Small intestine (tissue), 7 donors: ENCODE results near the gene KLHL21. TPM values are rescaled to one million over a fixed set of nuclear protein-coding genes. Genes with fewer than 3 reads are reported as not detected.

Experiments used
- DNase-seq, 2 donors: peaks; one replicate each; pipeline versions ENCODE4 v3.0.0 to v3.0.0-alpha.2; 2013
- FAIRE-seq: peaks from 2 replicates; lab custom pipeline; 2012; peaks lifted over from hg19 to GRCh38; lab: Jason Lieb, UNC
- H3K27ac ChIP-seq, 3 donors: one replicate each; pipeline ENCODE4 v1.5.1; 2013; ENCODE audit warnings: low read length in 2 of 3, mild to moderate bottlenecking in 2 of 3, control low read depth in 1 of 3, inconsistent platforms in 1 of 3, low read depth in 1 of 3, moderate library complexity in 1 of 3
- H3K27me3 ChIP-seq, 3 donors: one replicate each; pipeline ENCODE4 v1.6.1; 2013; ENCODE audit warnings: low read length in 3 of 3, inconsistent platforms in 1 of 3; ENCODE audit not compliant: control insufficient read depth in 3 of 3, insufficient read depth in 3 of 3
- H3K36me3 ChIP-seq, 3 donors: one replicate each; pipeline ENCODE4 v1.6.1; 2013; ENCODE audit warnings: low read length in 3 of 3, inconsistent platforms in 1 of 3, low read depth in 1 of 3, mild to moderate bottlenecking in 1 of 3, moderate library complexity in 1 of 3; ENCODE audit not compliant: control insufficient read depth in 3 of 3, insufficient read depth in 2 of 3
- H3K4me1 ChIP-seq, 3 donors: one replicate each; pipeline ENCODE4 v1.6.1; 2013; ENCODE audit warnings: low read length in 2 of 3, inconsistent platforms in 1 of 3, low read depth in 1 of 3, mild to moderate bottlenecking in 1 of 3, moderate library complexity in 1 of 3; ENCODE audit not compliant: control insufficient read depth in 3 of 3, insufficient read depth in 2 of 3
- H3K4me3 ChIP-seq, 3 donors: one replicate each; pipeline ENCODE4 v1.5.1; 2013; ENCODE audit warnings: low read length in 3 of 3, control low read depth in 1 of 3, inconsistent platforms in 1 of 3, low read depth in 1 of 3, mild to moderate bottlenecking in 1 of 3, moderate library complexity in 1 of 3
- H3K9me3 ChIP-seq, 2 donors: one replicate each; pipeline ENCODE4 v1.6.1; 2013; ENCODE audit warnings: low read depth in 1 of 2, low read length in 1 of 2; ENCODE audit not compliant: control insufficient read depth in 2 of 2, insufficient read depth in 1 of 2
- WGBS, 3 donors: extraction: QIAGEN DNeasy Blood & Tissue Kit; methylation state at CpG; one replicate each; pipeline ENCODE4 v1.1.7; 2013; 5-methylcytosine and 5-hydroxymethylcytosine counted together
- polyA plus RNA-seq, 4 donors: library from polyadenylated mRNA; stranded (reverse) in 3 of 4; unstranded in 1 of 4; fragments of 200-250 nt in 3 of 4; fragments of 120-200 nt in 1 of 4; gene quantifications; one replicate each; pipeline versions ENCODE4 v1.2.1 to v1.2.3, GENCODE V29; 2013
- donor health status: healthy with polysubstance abuse.
- donor health status: control.
- donor health status: control.
- donor health status: Bipolar disorder and iron deficiency.
- donor health status: healthy.

Gene KLHL21
- polyA plus RNA-seq, 4 donors = 3.1 to 10.5 (median 6.4) TPM

GRCh38 chr1:6578624-6579373 is 23.9 kb downstream of the KLHL21 start:
- H3K4me1 ChIP-seq = peaks cover 4 to 30% (median 10%) of the 10 kb centered on the region in 3 donors
- FAIRE-seq (no peak), DNase-seq (no peak)
- no peaks in the 10 kb centered on the region for H3K27me3 ChIP-seq
- H3K36me3 ChIP-seq = peaks cover 0 to 13% (median 0%) of the 10 kb centered on the region in 3 donors
- H3K27ac ChIP-seq = peak overlapping the region in 2 of 3 donors; percentile 82 to 83
- H3K4me3 ChIP-seq = peak overlapping the region in 1 of 3 donors; percentile 79
- no peaks in the 10 kb centered on the region for H3K9me3 ChIP-seq
- WGBS, 3 donors = 86 to 92% (median 90%) methylated on average over 14 of the region's 14 CpGs

- no peaks in the 10 kb centered on the region for H3K27me3 ChIP-seq
- H3K4me3 ChIP-seq = no peak overlapping the region
- peaks cover 4 to 29% (median 10%) of the 10 kb centered on the region in 3 donors for H3K4me1 ChIP-seq
- H3K36me3 ChIP-seq = peaks cover 0 to 13% (median 0%) of the 10 kb centered on the region in 3 donors
- whole genome bisulfite sequencing, 3 donors = 73 to 89% (median 78%) methylated on average over 6 of the region's 6 CpGs
- FAIRE-seq (no peak), DNase-seq (no peak)
- H3K27ac ChIP-seq = no peak overlapping the region
- H3K9me3 ChIP-seq = no peaks in the 10 kb centered on the region
Observed at GRCh38 chr1:6577831-6578525, 24.7 kb downstream of the KLHL21 start.

- peaks cover 0 to 6% of the 10 kb centered on the region in 2 donors for H3K9me3 ChIP-seq
- no peak overlapping the region for H3K4me3 ChIP-seq
- no peaks in the 10 kb centered on the region for H3K36me3 ChIP-seq
- H3K4me1 ChIP-seq = peaks cover 0 to 6% (median 0%) of the 10 kb centered on the region in 3 donors
- H3K27ac ChIP-seq = no peak overlapping the region
- H3K27me3 ChIP-seq = peaks cover 0 to 2% (median 0%) of the 10 kb centered on the region in 3 donors
- DNase-seq = no peak
- WGBS, 3 donors = 79 to 83% (median 80%) methylated on average over 14 of the region's 14 CpGs
- no peak for FAIRE-seq
Observed at GRCh38 chr1:6574818-6575217, 27.9 kb downstream of the KLHL21 start.

- FAIRE-seq (no peak), DNase-seq (no peak)
- H3K9me3 ChIP-seq = peaks cover 0 to 6% of the 10 kb centered on the region in 2 donors
- H3K27me3 ChIP-seq = peaks cover 0 to 2% (median 0%) of the 10 kb centered on the region in 3 donors
- WGBS, 3 donors = 78 to 86% (median 79%) methylated on average over 8 of the region's 8 CpGs
- no peak overlapping the region for H3K27ac ChIP-seq
- H3K4me1 ChIP-seq = peaks cover 0 to 2% (median 0%) of the 10 kb centered on the region in 3 donors
- no peak overlapping the region for H3K4me3 ChIP-seq
- H3K36me3 ChIP-seq = no peaks in the 10 kb centered on the region
Observed at GRCh38 chr1:6574025-6574620, 28.5 kb downstream of the KLHL21 start.

- no peak overlapping the region for H3K27ac ChIP-seq
- H3K36me3 ChIP-seq = no peaks in the 10 kb centered on the region
- no peak for FAIRE-seq
- WGBS, 3 donors = 68 to 77% (median 77%) methylated on average over 12 of the region's 12 CpGs
- no peaks in the 10 kb centered on the region for H3K4me1 ChIP-seq
- H3K27me3 ChIP-seq = peaks cover 0 to 2% (median 0%) of the 10 kb centered on the region in 3 donors
- peaks cover 0 to 6% of the 10 kb centered on the region in 2 donors for H3K9me3 ChIP-seq
- H3K4me3 ChIP-seq = no peak overlapping the region
- no peak for DNase-seq
Observed at GRCh38 chr1:6572653-6573383, 29.9 kb downstream of the KLHL21 start.

GRCh38 chr1:6570987-6571386 is 31.7 kb downstream of the KLHL21 start:
- peaks cover 0 to 6% of the 10 kb centered on the region in 2 donors for H3K9me3 ChIP-seq
- H3K4me1 ChIP-seq = no peaks in the 10 kb centered on the region
- DNase-seq = no peak
- H3K27ac ChIP-seq = no peak overlapping the region
- FAIRE-seq = no peak
- H3K4me3 ChIP-seq = no peak overlapping the region
- 64 to 78% (median 78%) methylated on average over 4 to 5 of the region's 5 CpGs for WGBS, 3 donors
- peaks cover 0 to 2% (median 0%) of the 10 kb centered on the region in 3 donors for H3K27me3 ChIP-seq
- no peaks in the 10 kb centered on the region for H3K36me3 ChIP-seq

GRCh38 chr1:6570100-6570499 is 32.6 kb downstream of the KLHL21 start:
- 58 to 72% (median 67%) methylated on average over 3 of the region's 3 CpGs for WGBS, 3 donors
- no peaks in the 10 kb centered on the region for H3K36me3 ChIP-seq
- no peak overlapping the region for H3K27ac ChIP-seq
- no peak for FAIRE-seq
- DNase-seq = no peak
- H3K4me1 ChIP-seq = no peaks in the 10 kb centered on the region
- peaks cover 0 to 3% (median 2%) of the 10 kb centered on the region in 3 donors for H3K27me3 ChIP-seq
- peaks cover 0 to 6% of the 10 kb centered on the region in 2 donors for H3K9me3 ChIP-seq
- H3K4me3 ChIP-seq = no peak overlapping the region

- Histone ChIP-seq H3K27ac (no peak overlapping the region), H3K4me3 (no peak overlapping the region), H3K27me3 (peaks cover 0 to 10% (median 2%) of the 10 kb centered on the region in 3 donors), H3K9me3 (peaks cover 0 to 6% of the 10 kb centered on the region in 2 donors), H3K36me3 (no peaks in the 10 kb centered on the region), H3K4me1 (no peaks in the 10 kb centered on the region)
- no peak for DNase-seq
- FAIRE-seq = no peak
- WGBS, 3 donors = 90 to 93% (median 91%) methylated on average over 11 of the region's 11 CpGs
Observed at GRCh38 chr1:6569033-6569432, 33.6 kb downstream of the KLHL21 start.
